H4 (cell line): ENCODE results near the gene ZNRF4. TPM values are rescaled to one million over a fixed set of nuclear protein-coding genes. Genes with fewer than 3 reads are reported as not detected.
A peak's percentile ranks its signal among the peaks of the same experiment; 100 is the strongest.

Experiments used
- DNase-seq: peaks from one replicate; pipeline ENCODE4 v3.0.0-alpha.2; 2015; ENCODE audit warnings: low spot score
- total RNA-seq: library from RNA; depleted of rRNA; stranded (reverse); fragments of >200 nt; shearing (Covaris generic); gene quantifications from 2 replicates; pipeline ENCODE4 v1.2.3, GENCODE V29; 2014

The ZNRF4 gene
- total RNA-seq, 1 experiment from 2014 or later, result not detected

DNA sequence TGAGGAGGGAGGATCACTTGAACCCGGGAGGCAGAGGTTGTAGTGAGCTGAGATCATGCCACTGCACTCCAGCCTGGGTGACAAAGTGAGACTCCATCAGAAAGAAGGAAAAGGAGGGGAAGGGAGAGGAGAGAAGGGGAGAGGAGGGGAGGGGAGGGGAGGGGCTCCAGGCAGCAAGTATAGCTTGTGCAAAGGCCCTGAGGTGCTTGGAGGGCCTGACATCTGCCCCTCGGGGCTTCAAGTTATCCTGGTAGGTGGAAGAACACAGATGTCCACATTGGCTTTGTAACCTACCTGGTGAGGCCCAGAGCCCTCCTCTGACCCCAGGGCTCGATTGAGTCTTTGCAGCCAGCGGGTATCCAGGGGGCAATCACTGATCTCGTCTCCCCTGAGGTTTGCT lies 11.5 kb upstream of the ZNRF4 start:
- DNase-seq, result no peak

DNA sequence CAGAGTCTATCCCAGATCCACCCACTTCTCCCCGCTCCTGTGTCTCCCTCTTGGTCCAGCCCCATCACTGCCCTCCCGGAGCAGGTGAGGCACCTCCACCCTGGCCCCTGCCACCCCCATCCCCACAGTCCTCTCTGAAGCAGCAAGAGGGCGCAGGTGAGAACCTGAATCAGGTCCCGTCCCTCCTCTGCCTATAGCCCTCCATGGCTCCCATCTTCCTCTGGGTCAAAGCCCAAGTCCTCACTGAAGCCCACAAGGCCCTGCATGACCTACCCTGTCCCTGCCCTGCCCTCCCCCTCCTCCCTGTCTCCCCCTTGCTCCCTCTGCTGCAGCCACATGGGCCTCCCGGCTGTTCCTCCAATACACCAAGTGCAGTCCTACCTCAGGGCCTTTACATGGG lies 10.8 kb upstream of the ZNRF4 start:
- DNase-seq, result no peak

DNA sequence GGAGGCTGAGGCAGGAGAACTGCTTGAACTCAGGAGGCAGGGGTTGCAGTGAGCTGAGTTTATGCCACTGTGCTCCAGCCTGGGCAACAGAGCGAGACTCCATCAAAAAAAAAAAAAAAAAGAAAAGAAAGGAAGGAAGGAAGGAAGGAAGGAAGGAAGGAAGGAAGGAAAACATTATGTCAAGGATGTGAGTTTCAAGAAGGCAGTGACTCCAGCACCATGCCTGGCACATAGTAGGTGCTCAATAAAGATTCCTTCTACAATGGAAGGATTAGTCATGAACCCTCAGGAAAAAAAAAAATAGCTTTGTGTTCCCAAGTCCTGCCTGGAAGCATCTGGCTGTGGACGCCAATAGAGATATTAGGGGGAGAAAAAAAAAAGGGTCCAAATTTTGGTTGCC lies 10.1 kb upstream of the ZNRF4 start:
- DNase-seq, result no peak

DNA sequence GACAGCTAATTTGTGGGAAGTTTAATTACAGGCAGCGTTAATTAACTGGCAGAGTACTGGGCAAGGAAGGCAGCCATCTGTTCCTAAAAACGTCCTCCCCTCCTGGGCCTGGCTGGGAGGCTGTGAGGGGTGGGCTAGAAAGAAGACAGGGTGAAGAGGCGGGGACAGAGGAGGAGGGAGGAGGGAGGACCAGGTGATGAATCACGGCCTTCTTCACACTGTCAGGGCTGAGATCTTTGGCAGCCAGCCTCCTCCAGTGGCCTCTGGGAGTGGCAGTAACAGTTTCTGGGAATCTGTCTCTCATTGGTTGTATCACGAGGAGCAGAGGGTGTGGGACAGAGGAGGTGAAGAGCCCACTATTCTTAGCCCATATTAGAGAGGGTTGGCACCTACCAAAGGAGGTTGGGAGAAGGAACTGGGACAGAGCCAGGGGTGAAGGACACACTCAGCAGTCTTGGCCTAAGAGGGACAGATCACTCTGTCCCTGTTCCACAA lies 9.6 kb upstream of the ZNRF4 start:
- no peak for DNase-seq

DNA sequence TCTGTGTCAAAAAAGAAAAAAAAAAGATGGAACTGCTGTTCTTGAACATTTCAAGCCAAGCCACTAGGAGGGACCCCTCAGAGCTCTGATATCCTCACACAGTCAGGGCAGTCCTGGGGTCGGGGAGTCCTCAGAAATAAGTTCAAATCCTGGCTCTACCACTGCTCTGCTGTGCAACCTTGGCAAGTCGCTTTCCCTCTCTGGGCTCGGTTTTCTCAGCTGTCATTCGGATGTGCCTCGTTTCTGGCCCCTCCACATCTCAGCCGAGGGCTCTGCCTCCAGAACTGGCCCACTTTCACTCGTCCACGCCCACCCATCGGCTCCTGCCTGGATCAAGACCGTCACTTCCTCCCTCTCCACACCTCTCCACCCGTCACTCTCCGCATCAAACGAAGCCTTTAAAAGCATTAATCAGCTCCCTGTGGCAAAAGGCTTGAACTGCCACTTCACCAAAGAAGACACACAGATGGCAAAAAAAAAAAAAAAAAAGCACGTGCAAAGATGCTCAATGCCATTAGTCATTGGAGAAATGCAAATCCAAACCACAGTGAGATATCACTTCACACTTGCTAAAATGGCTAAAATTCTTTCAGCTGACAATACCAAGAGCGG lies 7.4 kb upstream of the ZNRF4 start:
- no peak for DNase-seq

DNA sequence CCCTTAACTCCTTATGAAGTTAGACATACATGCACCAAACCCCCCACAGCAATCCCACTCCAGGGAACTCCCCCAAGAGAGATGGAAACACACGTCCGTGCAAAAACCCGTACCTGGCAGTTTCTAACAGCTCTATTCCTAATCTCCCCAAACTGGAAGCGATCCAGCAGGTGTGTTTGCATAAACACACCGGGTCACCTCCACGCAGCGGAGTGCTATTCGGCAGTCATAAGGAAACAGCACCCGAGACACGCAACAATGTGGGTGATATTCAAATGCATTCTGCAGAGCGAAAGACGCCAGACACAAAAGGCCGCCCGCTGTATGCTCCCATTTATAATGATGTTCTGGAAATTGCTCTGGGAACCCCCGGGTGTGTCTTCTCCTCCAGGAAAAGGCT lies 6.8 kb upstream of the ZNRF4 start:
- no peak for DNase-seq

DNA sequence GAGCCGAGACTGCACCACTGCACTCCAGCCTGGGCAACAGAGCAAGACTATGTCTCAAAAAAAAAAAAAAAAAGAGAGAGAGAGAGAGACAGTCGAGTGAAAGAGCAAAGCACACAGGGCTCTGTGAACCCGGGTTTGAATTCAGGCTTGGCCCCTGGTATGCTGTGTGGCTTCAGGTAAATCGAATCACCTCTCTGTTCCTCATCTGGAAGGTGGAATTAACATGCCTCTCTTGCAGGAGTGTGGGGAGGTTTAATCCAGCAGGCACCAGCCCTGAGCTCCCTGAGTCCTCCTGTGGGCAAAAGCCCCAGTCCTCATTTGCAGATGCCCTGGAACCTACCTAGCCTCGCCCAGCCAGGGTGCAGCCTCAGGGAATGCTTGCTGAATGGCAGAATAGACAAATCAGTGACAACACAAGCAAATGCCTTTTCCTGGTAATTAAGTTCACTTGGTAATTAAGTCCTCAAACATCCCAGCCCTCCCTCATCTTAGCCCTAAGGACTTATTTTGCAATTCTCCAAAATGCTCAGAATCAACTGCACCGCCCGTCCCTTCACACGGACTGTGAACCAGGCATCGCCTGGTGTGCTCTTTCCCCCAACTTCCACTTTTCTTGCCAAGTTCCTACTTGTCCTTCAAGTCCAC lies 4.6 kb upstream of the ZNRF4 start:
- no peak for DNase-seq

DNA sequence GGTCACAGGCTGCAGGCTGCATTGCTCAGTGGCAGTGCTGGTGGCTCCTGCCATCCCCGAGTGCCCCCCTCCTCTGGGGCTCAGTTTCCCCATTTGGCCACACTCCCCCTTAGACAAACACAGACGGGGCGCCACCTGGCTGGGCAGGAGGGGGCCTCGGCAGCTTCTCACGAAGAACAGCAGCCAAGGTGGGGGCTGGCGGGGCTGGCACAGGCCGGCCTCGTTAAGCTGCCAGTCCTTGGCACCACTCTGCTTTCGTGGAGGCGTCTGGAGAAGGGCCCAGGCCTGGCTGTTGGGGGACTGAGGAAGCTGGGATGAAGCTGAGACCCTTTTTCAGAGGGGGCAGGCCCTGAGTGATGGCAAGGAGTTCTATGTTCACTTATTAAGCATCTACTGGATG lies 3.7 kb upstream of the ZNRF4 start:
- DNase-seq, result no peak

DNA sequence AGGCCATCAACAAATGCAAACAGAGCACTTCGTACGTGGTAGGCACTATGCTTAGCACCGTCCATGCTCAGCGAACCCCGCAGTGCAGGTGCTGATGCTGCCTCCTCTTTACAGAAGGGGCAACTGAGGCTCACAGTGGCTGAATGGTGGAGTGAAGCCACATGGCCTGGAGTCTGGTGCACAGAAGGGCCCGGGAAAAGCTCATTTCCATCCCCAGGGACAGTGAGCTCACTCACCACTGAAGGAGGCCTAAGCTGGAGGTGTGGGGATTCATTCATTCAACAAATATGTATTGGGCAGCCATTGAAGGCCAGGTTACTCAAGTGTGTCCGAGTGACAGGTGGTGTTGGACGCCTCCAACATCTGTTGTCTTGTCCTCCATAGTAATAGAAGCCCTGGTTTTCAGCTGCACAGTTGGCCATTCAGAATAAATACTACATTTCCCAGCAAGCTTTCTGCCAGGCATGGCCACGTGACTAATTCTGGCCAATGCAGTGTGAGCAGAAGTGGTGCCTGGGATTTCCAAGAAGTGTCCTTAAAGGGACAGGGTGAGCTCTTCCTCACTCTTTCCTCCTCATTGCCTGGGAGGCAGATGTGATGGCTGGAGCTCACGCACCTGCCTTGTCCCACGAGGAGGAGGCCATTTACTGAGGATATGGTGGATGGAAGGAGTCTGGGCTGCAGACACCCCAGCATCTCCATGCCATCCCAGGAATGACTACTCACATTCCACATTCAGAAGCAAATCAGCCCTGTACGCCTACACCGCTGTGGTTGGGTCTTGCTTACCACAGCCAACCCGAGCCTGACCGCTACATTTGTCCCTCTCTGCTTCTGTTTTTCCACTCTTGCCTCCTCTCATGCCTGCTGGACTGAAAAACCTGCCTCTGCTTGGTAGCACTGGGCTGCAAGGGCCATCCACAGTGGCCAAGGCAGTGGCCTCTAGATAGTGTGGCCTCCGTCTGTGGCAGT lies 2.3 kb upstream of the ZNRF4 start:
- DNase-seq, result peak; percentile 46

DNA sequence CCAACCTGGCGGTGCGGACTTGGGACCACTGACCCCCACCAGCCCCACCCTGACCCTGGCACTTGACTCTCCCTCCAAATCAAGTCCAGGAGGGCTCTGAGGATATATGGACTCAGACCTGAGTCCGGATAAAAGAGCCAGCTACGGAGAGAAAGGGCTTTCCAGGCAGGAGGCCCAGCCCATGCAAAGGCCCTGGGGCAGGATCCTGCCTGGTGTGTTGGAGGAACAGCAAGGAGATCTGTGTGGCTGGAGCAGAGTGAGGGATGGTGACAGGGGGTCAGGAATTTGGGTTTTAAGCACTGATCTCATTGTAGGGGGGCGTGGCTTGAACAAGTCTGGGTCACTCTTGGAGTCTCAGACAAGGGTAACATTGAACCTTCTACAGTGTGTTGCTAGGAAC lies 474 bp upstream of the ZNRF4 start:
- no peak for DNase-seq

DNA sequence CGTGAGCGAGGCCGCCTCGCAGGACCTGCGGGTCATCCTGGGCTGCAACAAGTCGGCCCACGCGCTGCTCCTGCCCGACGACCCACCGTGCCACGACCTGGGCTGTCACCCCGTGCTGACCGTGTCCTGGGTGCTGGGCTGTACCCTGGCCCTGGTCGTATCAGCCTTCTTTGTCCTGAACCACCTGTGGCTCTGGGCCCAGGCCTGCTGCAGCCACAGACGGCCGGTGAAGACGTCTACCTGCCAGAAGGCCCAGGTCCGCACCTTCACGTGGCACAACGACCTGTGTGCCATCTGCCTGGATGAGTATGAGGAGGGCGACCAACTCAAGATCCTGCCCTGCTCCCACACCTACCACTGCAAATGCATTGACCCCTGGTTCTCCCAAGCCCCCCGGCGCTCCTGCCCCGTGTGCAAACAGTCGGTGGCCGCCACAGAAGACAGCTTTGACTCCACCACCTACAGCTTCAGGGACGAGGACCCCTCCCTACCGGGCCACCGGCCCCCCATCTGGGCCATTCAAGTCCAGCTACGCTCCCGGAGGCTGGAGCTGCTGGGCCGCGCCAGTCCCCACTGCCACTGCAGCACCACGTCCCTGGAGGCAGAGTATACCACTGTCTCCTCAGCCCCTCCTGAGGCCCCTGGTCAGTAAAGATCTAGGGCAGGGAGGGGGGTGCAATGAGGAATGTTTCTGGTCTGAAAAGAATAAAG lies 1.1 kb downstream of the ZNRF4 start:
- DNase-seq, result no peak

DNA sequence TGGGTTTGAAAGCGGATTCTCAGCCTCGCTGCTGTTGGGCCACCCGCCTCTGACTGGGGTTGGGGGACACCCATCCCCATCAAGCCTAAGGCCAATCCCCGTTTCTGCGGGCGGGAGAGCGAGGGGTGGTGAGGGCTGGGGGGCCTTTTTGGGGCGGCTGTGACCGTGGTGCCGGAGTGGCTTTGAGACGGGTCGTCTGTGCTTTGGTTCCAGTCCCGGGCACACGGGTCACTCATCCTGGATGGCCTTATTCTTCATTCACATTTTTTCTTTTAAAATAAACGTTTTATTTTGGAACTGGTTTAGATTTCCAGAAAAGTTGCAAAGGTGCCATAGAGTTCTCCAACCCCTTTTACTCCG lies 1.6 kb downstream of the ZNRF4 start:
- DNase-seq, result no peak

DNA sequence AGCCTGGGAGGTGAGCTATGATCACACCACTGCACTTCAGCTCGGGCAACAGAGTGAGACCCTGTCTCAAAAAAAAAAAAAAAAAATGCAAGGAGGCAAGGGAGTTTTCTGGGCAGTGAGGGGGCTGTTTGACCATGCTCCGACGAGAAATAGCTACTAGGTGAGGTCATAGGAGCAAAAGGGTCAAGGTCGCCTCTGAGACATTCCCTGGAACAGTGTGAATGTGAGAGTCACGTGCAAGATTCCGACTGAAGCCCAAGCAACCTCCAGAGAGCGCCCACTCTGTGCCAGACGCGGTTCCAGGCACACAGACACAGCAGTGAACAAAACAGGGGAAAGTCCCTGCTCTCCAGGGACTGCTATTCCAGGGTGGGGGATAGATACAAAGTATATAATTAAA lies 2.5 kb downstream of the ZNRF4 start:
- no peak for DNase-seq

DNA sequence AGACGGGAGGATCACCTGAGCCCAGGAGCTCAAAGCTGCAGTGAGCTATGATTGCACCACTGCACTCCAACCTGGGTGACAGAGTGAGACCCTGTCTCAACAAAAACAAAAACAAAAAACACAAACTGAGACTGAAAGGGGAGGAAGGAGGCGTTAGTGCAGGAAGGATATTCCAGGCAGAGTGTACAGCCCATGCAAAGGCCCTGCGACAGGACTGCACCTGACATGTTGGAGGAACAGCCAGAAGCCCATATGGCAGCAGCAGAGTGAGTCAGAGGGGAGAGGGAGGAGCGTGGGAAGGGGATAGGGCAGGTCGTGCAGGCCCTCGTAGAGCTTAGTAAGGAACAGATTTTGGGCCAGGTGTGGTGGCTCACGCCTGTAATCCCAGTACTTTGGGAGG lies 3.2 kb downstream of the ZNRF4 start:
- no peak for DNase-seq

DNA sequence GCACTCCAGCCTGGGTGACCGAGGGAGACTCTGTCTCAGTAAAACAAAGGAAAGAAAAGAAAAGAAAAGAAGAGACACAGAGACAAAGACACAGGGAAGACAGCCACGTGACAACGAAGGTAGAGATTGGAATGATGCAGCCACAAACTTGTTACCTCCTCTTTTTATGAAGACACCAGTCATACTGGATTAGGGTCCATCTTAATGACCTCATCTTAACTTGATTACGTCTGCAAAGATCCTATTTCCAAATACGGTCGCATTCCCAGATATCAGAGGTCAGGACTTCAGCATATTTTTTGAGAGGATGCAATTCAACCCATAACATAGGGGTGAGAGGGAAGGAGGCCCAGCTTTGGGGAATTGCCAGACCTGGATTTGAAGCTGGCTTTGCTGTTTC lies 4.1 kb downstream of the ZNRF4 start:
- DNase-seq, result no peak

DNA sequence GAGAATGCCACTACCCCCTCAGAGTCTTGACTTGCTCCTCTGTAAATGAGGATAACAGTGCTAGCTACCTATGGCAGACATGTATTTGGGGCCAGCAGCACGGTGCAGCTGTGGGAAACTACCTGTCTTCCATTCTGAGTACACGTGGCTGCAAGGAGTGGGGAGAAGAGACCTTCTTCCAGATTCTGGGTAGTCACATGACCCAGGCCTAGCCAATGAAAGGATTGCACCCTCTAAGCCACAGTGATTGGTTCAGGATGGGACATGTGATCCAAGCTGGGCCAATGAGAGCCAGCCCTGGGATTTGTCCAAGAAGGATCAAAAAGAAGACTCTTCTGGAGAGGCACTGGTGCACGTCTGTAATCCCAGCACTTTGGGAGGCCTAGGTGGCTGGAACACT lies 5.5 kb downstream of the ZNRF4 start:
- no peak for DNase-seq

DNA sequence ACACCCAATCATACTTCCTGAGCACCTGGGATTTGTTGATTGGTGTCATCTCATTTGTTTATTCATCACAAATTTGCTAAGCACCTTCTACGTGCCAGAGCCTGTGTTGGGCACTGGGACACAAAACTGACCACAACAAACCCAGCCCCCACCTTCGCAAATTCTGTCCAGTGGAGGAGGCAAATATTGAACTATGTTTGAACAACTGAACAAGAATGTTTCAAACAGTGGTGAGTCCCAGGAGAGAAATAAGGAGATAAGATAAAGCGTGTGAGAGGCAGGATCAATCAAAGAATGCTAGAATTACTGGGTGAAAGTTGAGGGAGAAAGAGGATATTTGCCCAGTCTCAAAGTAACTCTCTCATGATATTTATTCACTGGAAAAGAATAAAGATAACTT lies 8.7 kb downstream of the ZNRF4 start:
- no peak for DNase-seq

DNA sequence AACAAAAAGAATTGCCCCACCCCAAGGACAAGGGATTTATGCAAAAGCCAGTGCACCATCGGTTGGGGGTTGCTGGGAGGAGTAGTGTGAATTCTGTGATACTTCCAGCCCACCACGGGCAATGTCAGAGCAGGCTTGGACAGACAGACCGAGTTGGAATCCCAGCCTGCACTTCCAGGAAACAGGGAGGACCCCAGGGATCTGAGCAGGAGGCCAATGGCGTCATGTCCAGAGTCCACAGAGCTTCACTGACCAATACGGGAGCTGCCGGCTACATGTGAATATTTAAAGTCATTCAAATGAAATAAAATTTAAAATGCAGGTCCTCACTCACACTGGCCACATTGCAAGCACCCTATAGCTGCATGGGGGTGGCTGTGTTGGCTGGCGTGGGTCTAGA lies 10.9 kb downstream of the ZNRF4 start:
- DNase-seq, result no peak

DNA sequence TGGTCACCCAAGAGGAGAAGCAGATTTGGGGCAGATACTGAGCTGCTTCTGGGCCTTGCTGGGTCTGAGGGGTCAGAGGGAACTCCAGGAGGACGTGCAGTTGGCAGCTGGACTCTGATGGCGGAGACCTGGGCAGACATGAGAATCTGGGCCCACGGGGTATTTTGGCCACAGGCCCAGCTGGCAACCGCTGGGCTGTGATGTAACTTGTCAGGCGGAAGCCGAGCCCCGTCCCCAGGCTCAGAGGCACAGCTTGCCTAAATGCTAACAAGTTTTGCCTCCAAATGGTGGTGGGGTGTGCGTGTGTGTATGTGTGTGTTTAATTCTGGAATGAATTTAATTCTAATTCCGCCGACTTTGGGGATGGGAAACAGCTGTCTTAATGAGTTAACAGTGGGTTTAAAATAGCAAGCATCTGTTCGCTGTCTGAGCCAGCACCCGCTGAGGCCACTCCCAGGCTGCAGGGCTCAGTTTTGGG lies 11.6 kb downstream of the ZNRF4 start:
- no peak for DNase-seq

DNA sequence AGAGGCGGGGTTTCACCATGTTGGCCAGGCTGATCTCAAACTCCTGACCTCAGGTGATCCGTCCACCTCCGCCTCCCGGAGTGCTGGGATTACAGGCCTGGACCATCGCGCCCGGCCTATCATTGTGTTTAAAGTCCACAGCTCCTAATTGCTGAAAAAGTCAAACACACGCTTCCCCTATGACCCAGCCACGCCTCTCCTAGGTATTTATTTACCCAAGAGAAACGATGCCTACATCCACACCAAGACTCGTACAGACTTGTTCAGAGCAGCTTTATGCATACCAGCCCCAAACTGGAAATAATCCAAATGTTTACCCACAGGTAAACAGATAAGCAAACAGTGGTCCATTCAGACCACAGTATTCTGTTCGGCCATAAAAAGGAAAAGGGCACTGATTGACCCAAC lies 15.1 kb downstream of the ZNRF4 start:
- DNase-seq, result peak; percentile 21

DNA sequence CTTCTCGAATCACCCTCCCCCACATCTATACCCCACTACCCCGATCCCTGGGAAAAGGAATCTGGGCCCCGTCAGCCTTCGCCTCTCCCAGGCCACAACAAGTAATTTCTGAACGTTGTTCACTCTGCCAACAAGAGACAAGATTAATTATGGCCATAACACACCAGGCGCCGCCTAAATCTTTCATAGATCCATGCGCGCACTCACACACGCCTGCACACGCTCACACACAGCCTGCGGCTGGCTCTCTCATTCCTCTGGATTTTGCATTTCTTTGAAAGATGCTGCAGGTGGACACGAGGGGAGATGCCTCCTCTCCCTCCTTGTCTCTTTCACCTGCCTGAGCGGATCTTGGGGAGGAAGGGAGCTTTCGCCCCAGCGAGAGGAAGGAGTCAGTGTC lies 17.1 kb downstream of the ZNRF4 start:
- DNase-seq, result no peak

DNA sequence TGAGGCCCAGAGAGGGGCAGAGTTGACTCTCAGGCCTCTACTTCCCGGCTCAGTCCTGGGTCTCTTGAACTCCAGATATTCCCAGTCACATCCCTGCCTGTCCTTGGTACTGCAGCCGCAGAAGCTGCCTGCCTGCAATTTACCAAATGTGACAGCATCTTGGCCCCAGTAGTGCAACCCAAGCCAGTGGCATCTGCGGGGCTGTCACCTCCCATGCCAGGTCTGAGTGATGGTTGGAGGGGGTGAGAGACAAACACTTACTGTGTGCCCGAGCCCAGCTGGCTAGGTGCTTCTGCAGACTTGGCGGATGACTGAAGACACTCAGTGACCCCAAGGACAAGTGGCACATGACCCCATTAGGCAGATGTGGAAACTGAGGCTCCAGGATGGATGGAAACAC lies 18.4 kb downstream of the ZNRF4 start:
- no peak for DNase-seq
